ENCODE results near the gene NELFCD. TPM values are rescaled to one million over a fixed set of nuclear protein-coding genes. Genes with fewer than 3 reads are reported as not detected.

The NELFCD gene
- total RNA-seq, 1 donor: 46.7 TPM

- Histone ChIP-seq H3K36me3 (ENCODE audit: insufficient read depth, low read length) (peaks cover 19% of the 10 kb centered on the region), H3K4me2 (ENCODE audit: insufficient read depth, low read length) (peak within 1 kb of the TSS; percentile 87), H3K27me3 (ENCODE audit: insufficient read depth, low read length) (no peaks in the 10 kb centered on the region), H4K20me1 (ENCODE audit: insufficient read depth, low read length) (peaks cover 11% of the 10 kb centered on the region), H3K4me3 (ENCODE audit: insufficient read depth, low read length) (peak within 1 kb of the TSS; percentile 94), H3K4me1 (ENCODE audit: insufficient read depth, low read length) (peaks cover 22% of the 10 kb centered on the region), H2AFZ (ENCODE audit: low read length) (peak within 1 kb of the TSS; percentile 94), H3K9me3 (ENCODE audit: low read depth, low read length) (no peaks in the 10 kb centered on the region), H3K27ac (ENCODE audit: low read depth, low read length) (peak within 1 kb of the TSS; percentile 69), H3K79me2 (ENCODE audit: insufficient read depth, low read length) (peaks cover 53% of the 10 kb centered on the region)
- DNase-seq (ENCODE audit: insufficient read length, low spot score, missing footprints): peak; percentile 92
- TF ChIP-seq CTCF (IDR thresholded peaks at IDR 0.05; ENCODE audit: extremely low read depth, low read depth, low read length): no peak
These were observed 61.2 kb downstream of the NELFCD start, which contains the start of gene PRELID3B for GRCh38 chr20:59042151-59042795. Gene PRELID3B (minus strand): TSS chr20:59042786. CDS start chr20:59042730, 56 bp downstream.

DNA sequence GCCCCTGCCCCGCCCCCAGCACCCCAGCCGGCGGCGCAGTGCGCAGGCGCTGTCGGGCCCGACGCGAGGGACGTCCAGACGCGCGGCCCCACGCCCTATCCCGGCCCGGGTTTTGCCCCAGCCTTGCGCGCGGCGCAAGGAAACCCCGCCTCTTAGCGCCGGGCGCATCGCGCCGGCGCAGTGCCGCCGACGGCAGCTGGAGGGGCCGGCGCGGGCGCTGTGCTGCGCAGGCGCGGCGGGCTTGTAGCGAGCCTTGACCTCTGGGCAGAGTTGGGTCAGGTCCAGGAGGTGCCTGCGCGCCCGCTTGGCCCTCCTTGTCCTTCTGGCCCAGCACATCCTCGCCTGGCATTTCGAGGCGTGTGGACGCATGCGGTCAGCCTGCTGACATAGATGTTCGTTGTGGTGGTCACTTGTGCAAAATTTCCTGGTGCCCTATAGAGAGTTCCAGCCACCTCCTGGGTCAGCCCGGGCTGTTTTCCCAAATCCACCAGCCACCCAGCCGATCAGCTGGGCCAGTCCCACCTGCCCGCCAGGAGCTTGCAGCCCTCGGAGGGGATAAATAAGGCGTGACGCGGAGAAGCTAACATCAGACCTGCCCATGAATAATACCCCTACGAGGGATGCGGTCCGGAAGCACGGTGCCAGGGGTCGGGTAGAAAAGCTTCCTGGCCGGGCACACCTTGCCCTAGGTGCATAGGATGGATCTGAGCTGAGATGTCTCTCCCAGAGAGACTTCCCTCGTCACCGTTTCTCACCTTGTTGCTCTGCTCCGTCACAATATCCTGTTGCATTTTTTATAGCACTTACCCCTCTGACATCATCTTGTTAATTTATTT is 62.0 kb downstream of the NELFCD start:
- Histone ChIP-seq H3K4me2 (ENCODE audit: insufficient read depth, low read length) (peak overlapping the region; percentile 87), H3K9me3 (ENCODE audit: low read depth, low read length) (no peaks in the 10 kb centered on the region), H2AFZ (ENCODE audit: low read length) (peak overlapping the region; percentile 94), H3K27me3 (ENCODE audit: insufficient read depth, low read length) (no peaks in the 10 kb centered on the region), H3K36me3 (ENCODE audit: insufficient read depth, low read length) (peaks cover 11% of the 10 kb centered on the region), H3K79me2 (ENCODE audit: insufficient read depth, low read length) (peaks cover 46% of the 10 kb centered on the region), H3K4me1 (ENCODE audit: insufficient read depth, low read length) (peaks cover 29% of the 10 kb centered on the region), H3K27ac (ENCODE audit: low read depth, low read length) (no peak overlapping the region), H4K20me1 (ENCODE audit: insufficient read depth, low read length) (peaks cover 8% of the 10 kb centered on the region), H3K4me3 (ENCODE audit: insufficient read depth, low read length) (peak overlapping the region; percentile 94)
- DNase-seq (ENCODE audit: insufficient read length, low spot score, missing footprints): peak; percentile 99
- TF ChIP-seq CTCF (IDR thresholded peaks at IDR 0.05; ENCODE audit: extremely low read depth, low read depth, low read length): no peak

- no peak for DNase-seq (ENCODE audit: insufficient read length, low spot score, missing footprints)
- peak overlapping the region; percentile 94 for H3K4me3 ChIP-seq (ENCODE audit: insufficient read depth, low read length)
- H3K79me2 ChIP-seq (ENCODE audit: insufficient read depth, low read length): peaks cover 39% of the 10 kb centered on the region
- H3K27ac ChIP-seq (ENCODE audit: low read depth, low read length): no peak overlapping the region
- peak overlapping the region; percentile 13 for H2AFZ ChIP-seq (ENCODE audit: low read length)
- H4K20me1 ChIP-seq (ENCODE audit: insufficient read depth, low read length): peaks cover 8% of the 10 kb centered on the region
- peaks cover 10% of the 10 kb centered on the region for H3K36me3 ChIP-seq (ENCODE audit: insufficient read depth, low read length)
- no peaks in the 10 kb centered on the region for H3K27me3 ChIP-seq (ENCODE audit: insufficient read depth, low read length)
- peak overlapping the region; percentile 87 for H3K4me2 ChIP-seq (ENCODE audit: insufficient read depth, low read length)
- no peaks in the 10 kb centered on the region for H3K9me3 ChIP-seq (ENCODE audit: low read depth, low read length)
- no peak for TF ChIP-seq CTCF (IDR thresholded peaks at IDR 0.05; ENCODE audit: extremely low read depth, low read depth, low read length)
- H3K4me1 ChIP-seq (ENCODE audit: insufficient read depth, low read length): peaks cover 35% of the 10 kb centered on the region
These were observed 62.6 kb downstream of the NELFCD start for GRCh38 chr20:59043698-59044097.

DNA sequence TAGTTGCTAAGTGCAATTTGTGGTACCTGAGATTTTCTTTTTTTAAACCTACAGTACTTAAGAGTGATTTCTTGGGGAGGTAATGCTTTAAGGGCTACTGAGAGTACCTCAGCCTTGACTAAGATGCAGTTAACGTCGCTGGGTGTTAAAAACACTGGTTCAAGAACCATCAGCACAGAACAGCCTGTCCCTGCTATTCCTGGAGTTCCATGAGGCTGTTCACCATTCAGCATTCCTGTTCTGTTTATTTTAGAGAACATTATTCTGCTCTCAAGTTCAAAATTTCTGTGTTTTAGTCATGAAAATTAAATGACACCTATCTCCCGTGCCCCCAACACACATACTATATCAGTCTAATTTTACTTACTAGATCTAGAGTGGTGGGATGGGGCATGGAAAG is 63.2 kb downstream of the NELFCD start:
- Histone ChIP-seq H3K27ac (ENCODE audit: low read depth, low read length) (no peak overlapping the region), H3K79me2 (ENCODE audit: insufficient read depth, low read length) (peaks cover 33% of the 10 kb centered on the region), H3K4me3 (ENCODE audit: insufficient read depth, low read length) (no peak overlapping the region), H4K20me1 (ENCODE audit: insufficient read depth, low read length) (peaks cover 7% of the 10 kb centered on the region), H3K9me3 (ENCODE audit: low read depth, low read length) (no peaks in the 10 kb centered on the region), H3K36me3 (ENCODE audit: insufficient read depth, low read length) (peaks cover 10% of the 10 kb centered on the region), H3K4me1 (ENCODE audit: insufficient read depth, low read length) (peaks cover 37% of the 10 kb centered on the region), H3K27me3 (ENCODE audit: insufficient read depth, low read length) (no peaks in the 10 kb centered on the region), H3K4me2 (ENCODE audit: insufficient read depth, low read length) (no peak overlapping the region), H2AFZ (ENCODE audit: low read length) (peak overlapping the region; percentile 25)
- DNase-seq (ENCODE audit: insufficient read length, low spot score, missing footprints): no peak
- TF ChIP-seq CTCF (IDR thresholded peaks at IDR 0.05; ENCODE audit: extremely low read depth, low read depth, low read length): no peak

All from osteoblast (primary cell).